Activated B cell treated with CpG ODN at 0.5 μM for 24 hours (primary cell): ENCODE results near the gene KDM5C. TPM values are rescaled to one million over a fixed set of nuclear protein-coding genes. Genes with fewer than 3 reads are reported as not detected.

Experiments used
- ATAC-seq: fragments of 200-7000 bp; cut with Tn5 transposase; one replicate; pipeline ENCODE4 v1.10.0; 2021; ENCODE audit warnings: low read depth, mild to moderate bottlenecking, moderate library complexity
- CTCF ChIA-PET: fragments of 350-600 bp; sonication (Branson Sonifier 250); formaldehyde crosslinking; loops from one replicate; lab custom pipeline; 2021; ENCODE audit warnings: antibody characterized with exemption; lab: Charles Lee
- POLR2A ChIA-PET: fragments of 350-600 bp; sonication (Branson Sonifier 250); formaldehyde crosslinking; loops from one replicate; lab custom pipeline; 2021; ENCODE audit warnings: antibody characterized with exemption; lab: Charles Lee
- DNase-seq: peaks from one replicate; pipeline ENCODE4 v3.0.0; 2022
- H3K27ac Mint-ChIP-seq: one replicate; pipeline ENCODE4 v1.8.0; 2020; ENCODE audit warnings: mixed read lengths
- H3K27me3 Mint-ChIP-seq: one replicate; pipeline ENCODE4 v1.8.0; 2021; ENCODE audit warnings: mixed read lengths
- H3K36me3 Mint-ChIP-seq: one replicate; pipeline ENCODE4 v1.8.0; 2021; ENCODE audit warnings: low read depth, mixed read lengths
- H3K4me1 Mint-ChIP-seq: one replicate; pipeline ENCODE4 v1.8.0; 2021; ENCODE audit warnings: mixed read lengths
- H3K4me3 Mint-ChIP-seq: one replicate; pipeline ENCODE4 v1.8.0; 2020; ENCODE audit warnings: mild to moderate bottlenecking, mixed read lengths
- H3K9me3 Mint-ChIP-seq: one replicate; pipeline ENCODE4 v1.8.0; 2020; ENCODE audit warnings: mixed read lengths
- intact Hi-C: fragments of 100-400 bp; cut with micrococcal nuclease; formaldehyde crosslinking; loops from one replicate; pipeline ENCODE4 v1.15.1; 2024
- total RNA-seq: library from RNA; stranded (reverse); gene quantifications from 2 replicates; pipeline ENCODE4 v1.2.3, GENCODE V29; 2022
- TF ChIP-seq, protein P1 (sequence below): fragments of 200-600 bp; IDR thresholded peaks from one replicate; pipeline ENCODE4 v1.8.0; 2022; ENCODE audit warnings: antibody characterized with exemption, mild to moderate bottlenecking

The KDM5C gene
- total RNA-seq, 1 donor from 2014 or later: 109 TPM

DNA sequence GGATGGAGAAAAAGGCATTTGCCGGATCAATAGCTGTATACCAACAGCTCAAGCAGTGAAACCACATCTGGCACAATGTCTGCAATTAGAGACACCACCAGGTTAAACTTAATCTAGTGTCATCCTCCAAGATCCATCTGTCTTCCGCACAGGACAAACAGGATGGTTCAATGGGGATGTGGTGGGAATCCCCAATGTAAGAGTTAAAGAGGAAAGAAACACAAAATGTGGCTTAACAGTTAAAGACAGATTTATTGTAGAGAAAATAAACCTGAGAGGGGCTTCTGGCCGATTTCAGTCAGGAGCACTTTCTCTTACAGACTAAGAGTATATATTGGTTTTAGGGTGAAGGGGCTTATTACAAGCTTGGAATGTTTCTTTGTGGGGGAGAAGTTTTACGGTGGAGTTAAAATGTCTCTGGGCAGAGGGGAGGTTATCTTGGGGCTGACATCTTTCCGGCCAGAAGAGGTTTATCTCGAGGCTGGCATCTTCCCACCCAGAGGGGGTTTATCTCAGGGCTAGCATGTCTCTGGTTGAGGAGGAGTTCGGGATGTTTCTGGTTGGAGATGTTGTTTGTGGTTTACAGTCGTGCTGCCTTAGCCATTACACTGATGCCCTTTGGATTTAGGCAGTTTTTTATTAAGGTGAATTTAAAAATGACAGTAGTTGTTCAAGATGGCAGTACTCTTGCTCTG lies 69.3 kb downstream of the KDM5C start:
- Mint-ChIP-seq H3K4me1 (no peaks in the 10 kb centered on the region), H3K36me3 (no peaks in the 10 kb centered on the region), H3K27me3 (no peaks in the 10 kb centered on the region), H3K9me3 (no peaks in the 10 kb centered on the region), H3K27ac (no peak overlapping the region), H3K4me3 (no peak overlapping the region)
- POLR2A ChIA-PET: no interaction called here
- TF ChIP-seq, protein P1, sequence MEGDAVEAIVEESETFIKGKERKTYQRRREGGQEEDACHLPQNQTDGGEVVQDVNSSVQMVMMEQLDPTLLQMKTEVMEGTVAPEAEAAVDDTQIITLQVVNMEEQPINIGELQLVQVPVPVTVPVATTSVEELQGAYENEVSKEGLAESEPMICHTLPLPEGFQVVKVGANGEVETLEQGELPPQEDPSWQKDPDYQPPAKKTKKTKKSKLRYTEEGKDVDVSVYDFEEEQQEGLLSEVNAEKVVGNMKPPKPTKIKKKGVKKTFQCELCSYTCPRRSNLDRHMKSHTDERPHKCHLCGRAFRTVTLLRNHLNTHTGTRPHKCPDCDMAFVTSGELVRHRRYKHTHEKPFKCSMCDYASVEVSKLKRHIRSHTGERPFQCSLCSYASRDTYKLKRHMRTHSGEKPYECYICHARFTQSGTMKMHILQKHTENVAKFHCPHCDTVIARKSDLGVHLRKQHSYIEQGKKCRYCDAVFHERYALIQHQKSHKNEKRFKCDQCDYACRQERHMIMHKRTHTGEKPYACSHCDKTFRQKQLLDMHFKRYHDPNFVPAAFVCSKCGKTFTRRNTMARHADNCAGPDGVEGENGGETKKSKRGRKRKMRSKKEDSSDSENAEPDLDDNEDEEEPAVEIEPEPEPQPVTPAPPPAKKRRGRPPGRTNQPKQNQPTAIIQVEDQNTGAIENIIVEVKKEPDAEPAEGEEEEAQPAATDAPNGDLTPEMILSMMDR: no peak
- no peak for DNase-seq
- CTCF ChIA-PET: no interaction called here
- intact Hi-C loops: no loop called here
- ATAC-seq: no peak

DNA sequence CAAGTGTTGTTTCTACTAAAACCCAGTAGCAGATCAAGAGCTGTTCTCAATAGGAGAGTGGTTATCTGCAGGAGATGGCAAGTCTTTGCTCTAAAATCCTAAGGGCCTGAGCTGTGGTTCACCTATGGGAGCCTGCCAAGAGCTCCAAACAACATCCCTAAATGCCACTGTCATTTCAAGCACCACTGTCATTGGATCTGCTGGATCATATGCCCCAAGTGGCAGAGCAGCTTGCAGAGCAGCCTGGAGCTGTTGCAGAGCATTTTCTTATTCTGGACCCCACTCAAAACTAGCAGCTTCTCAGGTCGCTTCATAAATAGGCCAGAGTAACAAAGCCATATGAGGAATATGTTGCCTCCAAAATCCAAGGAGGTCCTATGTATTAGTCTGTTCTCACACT lies 71.4 kb downstream of the KDM5C start:
- CTCF ChIA-PET: no interaction called here

More for the DNA sequence above, 71.4 kb downstream of the KDM5C start:
- Mint-ChIP-seq H3K9me3 (no peaks in the 10 kb centered on the region), H3K27ac (no peak overlapping the region), H3K4me3 (no peak overlapping the region), H3K36me3 (no peaks in the 10 kb centered on the region), H3K27me3 (no peaks in the 10 kb centered on the region), H3K4me1 (no peaks in the 10 kb centered on the region)
- POLR2A ChIA-PET: no interaction called here
- intact Hi-C loops: no loop called here
- ATAC-seq (no peak), DNase-seq (no peak)
- TF ChIP-seq, protein P1: no peak

Other genes with a start within 250 kb of the KDM5C start
- 0.10 and 0.16 TPM in 2 replicates for gene GPR173, start 176.4 kb downstream of the KDM5C start, total RNA-seq
- 48.2 and 49.7 TPM in 2 replicates for gene TSPYL2, start 142.8 kb downstream of the KDM5C start, total RNA-seq
- gene KANTR, start 131.1 kb downstream of the KDM5C start, total RNA-seq: 11.2 and 12.0 TPM in 2 replicates
- gene IQSEC2, start 56.4 kb upstream of the KDM5C start, total RNA-seq: 0.24 and 0.53 TPM in 2 replicates
- gene SMC1A, start 197.4 kb upstream of the KDM5C start, total RNA-seq: 75.8 and 84.0 TPM in 2 replicates
- gene RIBC1, start 197.7 kb upstream of the KDM5C start, total RNA-seq: 0.86 and 0.91 TPM in 2 replicates
- gene HSD17B10, start 209.2 kb upstream of the KDM5C start, total RNA-seq: 108 and 114 TPM in 2 replicates